HCT116 (cell line): ENCODE measurements around the gene CYB5RL. TPM values are rescaled to one million over a fixed set of nuclear protein-coding genes. Genes with fewer than 3 reads are reported as not detected.

Experiments
- ATAC-seq: fragments of 200-7000 bp; cut with Tn5 transposase; 2 replicates; pipeline ENCODE4 v1.9.1; 2020; ENCODE audit warnings: mild to moderate bottlenecking, moderate library complexity
- BruUV-seq: library from RNA; stranded (reverse); fragments of 400-500 nt; replicated peaks from 2 replicates; lab custom pipeline; 2021; lab: Mats Ljungman, UMichigan
- CTCF ChIA-PET: fragments of 300-600 bp; sonication (Branson Sonifier 250); formaldehyde crosslinking; loops from one replicate; lab custom pipeline; 2021; ENCODE audit warnings: antibody characterized with exemption; lab: Charles Lee
- POLR2A ChIA-PET: fragments of 300-600, 350-600 bp; sonication (Branson Sonifier 250); formaldehyde crosslinking; loops from one replicate; lab custom pipeline; 2021; ENCODE audit warnings: antibody characterized with exemption; lab: Charles Lee
- RAD21 ChIA-PET, 2 experiments: fragments of 300-600 bp; sonication (Branson Sonifier 250); formaldehyde crosslinking; loops; one replicate each; lab custom pipeline; 2023; ENCODE audit warnings: low total read pairs in 2 of 2; ENCODE audit not compliant: uncharacterized antibody in 2 of 2, unreplicated experiment in 2 of 2, low non-redundant PET in 1 of 2; lab: Charles Lee
- DNase-seq: peaks from one replicate; pipeline ENCODE4 v3.0.0-alpha.2; 2010; ENCODE audit warnings: low read depth, low spot score
- H2AFZ ChIP-seq: fragments of 200-600 bp; shearing (Covaris generic), sonication (generic); 2 replicates; pipeline ENCODE4 v1.6.1; 2017; ENCODE audit warnings: low read depth, mixed run types, mixed read lengths, antibody characterized with exemption, low read length; ENCODE audit not compliant: poor library complexity, severe bottlenecking
- H3K27ac ChIP-seq: 2 replicates; pipeline ENCODE4 v1.5.1; 2012; ENCODE audit warnings: low read depth, low read length
- H3K27me3 ChIP-seq: fragments of 200-600 bp; sonication (generic); 2 replicates; pipeline ENCODE4 v1.6.1; 2016; ENCODE audit warnings: mixed run types, low read length, mixed read lengths; ENCODE audit not compliant: insufficient read depth
- H3K36me3 ChIP-seq, 2 experiments: fragments of 200-500 bp in 1 of 2; fragments of 200-600 bp in 1 of 2; sonication (Bioruptor generic) in 1 of 2; sonication (generic) in 1 of 2; 2 replicates each; pipeline versions ENCODE4 v1.5.1 to v1.6.1; 2014 to 2016; ENCODE audit warnings: low read length in 2 of 2, inconsistent platforms in 1 of 2, mixed read lengths in 1 of 2, mixed run types in 1 of 2; ENCODE audit not compliant: insufficient read depth in 2 of 2, control insufficient read depth in 1 of 2
- H3K4me1 ChIP-seq, 2 experiments: fragments of 200-600 bp in 1 of 2; sonication (generic) in 1 of 2; 2 replicates each; pipeline versions ENCODE4 v1.5.1 to v1.6.1; 2012 to 2017; ENCODE audit warnings: low read length in 2 of 2, inconsistent platforms in 1 of 2, mild to moderate bottlenecking in 1 of 2, mixed read lengths in 1 of 2, mixed run types in 1 of 2, moderate library complexity in 1 of 2; ENCODE audit not compliant: insufficient read depth in 2 of 2, control insufficient read depth in 1 of 2
- H3K4me2 ChIP-seq: fragments of 200-600 bp; sonication (generic); 2 replicates; pipeline ENCODE4 v1.6.1; 2017; ENCODE audit warnings: mixed run types, low read length, mixed read lengths
- H3K4me3 ChIP-seq, 2 experiments: fragments of 200-600 bp in 1 of 2; sonication (generic) in 1 of 2; replicated peaks in 1 of 2; 2 replicates each; pipeline ENCODE4 v1.5.1; 2011 to 2016; ENCODE audit warnings: low read length in 2 of 2, control low read depth in 1 of 2, low read depth in 1 of 2, mild to moderate bottlenecking in 1 of 2, mixed read lengths in 1 of 2, mixed run types in 1 of 2
- H3K79me2 ChIP-seq: fragments of 200-600 bp; sonication (generic); 2 replicates; pipeline ENCODE4 v1.6.1; 2017; ENCODE audit warnings: mild to moderate bottlenecking, mixed run types, low read length, moderate library complexity, mixed read lengths; ENCODE audit not compliant: insufficient read depth
- H3K9ac ChIP-seq: fragments of 200-600 bp; sonication (generic); 2 replicates; pipeline ENCODE4 v1.6.1; 2016; ENCODE audit warnings: low read length, mixed read lengths
- H3K9me2 ChIP-seq: fragments of 200-600 bp; sonication (generic), shearing (Covaris generic); 2 replicates; pipeline ENCODE4 v1.6.1; 2017; ENCODE audit warnings: mixed run types, mild to moderate bottlenecking, moderate library complexity; ENCODE audit not compliant: insufficient read depth
- H3K9me3 ChIP-seq, 2 experiments: fragments of 200-500 bp in 1 of 2; fragments of 200-600 bp in 1 of 2; sonication (Bioruptor generic) in 1 of 2; sonication (generic) in 1 of 2; 2 replicates each; pipeline ENCODE4 v1.6.1; 2014 to 2017; ENCODE audit warnings: low read length in 2 of 2, mixed read lengths in 2 of 2, inconsistent platforms in 1 of 2, low read depth in 1 of 2, mild to moderate bottlenecking in 1 of 2, mixed run types in 1 of 2, moderate library complexity in 1 of 2; ENCODE audit not compliant: control insufficient read depth in 1 of 2, insufficient read depth in 1 of 2
- H4K20me1 ChIP-seq: fragments of 200-600 bp; sonication (generic), shearing (Covaris generic); 2 replicates; pipeline ENCODE4 v1.6.1; 2017; ENCODE audit warnings: mixed run types, mild to moderate bottlenecking, moderate library complexity; ENCODE audit not compliant: insufficient read depth
- ELF1 ChIP-seq: IDR thresholded peaks from 2 replicates; pipeline ENCODE4 v1.6.1; 2012; ENCODE audit warnings: low read depth, borderline replicate concordance
- EZH2 ChIP-seq: fragments of 200-600 bp; sonication (generic); IDR thresholded peaks from 2 replicates; pipeline ENCODE4 v1.6.1; 2017; ENCODE audit warnings: antibody characterized with exemption, mixed run types
- EZH2phosphoT487 ChIP-seq: fragments of 200-600 bp; IDR thresholded peaks from 2 replicates; pipeline ENCODE4 v1.6.1; 2018; ENCODE audit warnings: antibody characterized with exemption, borderline replicate concordance
- JUND ChIP-seq: IDR thresholded peaks from 2 replicates; pipeline ENCODE4 v1.6.1; 2012
- POLR2A ChIP-seq: IDR thresholded peaks from 2 replicates; pipeline ENCODE4 v1.7.0; 2011; ENCODE audit warnings: borderline replicate concordance; ENCODE audit not compliant: insufficient read depth, insufficient read length; ENCODE audit errors: extremely low read depth
- POLR2AphosphoS5 ChIP-seq: IDR thresholded peaks from 2 replicates; pipeline ENCODE4 v1.6.1; 2011; ENCODE audit warnings: mild to moderate bottlenecking, low read depth, low read length, moderate library complexity
- RAD21 ChIP-seq: IDR thresholded peaks from 2 replicates; pipeline ENCODE4 v1.6.1; 2012; ENCODE audit warnings: low read depth, mild to moderate bottlenecking
- SIN3A ChIP-seq: IDR thresholded peaks from 2 replicates; pipeline ENCODE4 v1.6.1; 2012; ENCODE audit warnings: low read depth
- SRF ChIP-seq: IDR thresholded peaks from 2 replicates; pipeline ENCODE4 v1.6.1; 2012; ENCODE audit warnings: low read depth
- ZNF274 ChIP-seq: fragments of 200-500 bp; sonication (Bioruptor generic); IDR thresholded peaks from 2 replicates; pipeline ENCODE4 v1.6.1; 2014; ENCODE audit warnings: mild to moderate bottlenecking, low read depth, low read length, inconsistent platforms
- intact Hi-C: fragments of 100-400 bp; cut with micrococcal nuclease; formaldehyde crosslinking; loops from 2 replicates; pipeline ENCODE4 v1.10.0; 2022
- total RNA-seq: library from RNA; stranded (reverse); gene quantifications from one replicate; pipeline ENCODE4 v1.2.1, GENCODE V29; 2021; ENCODE audit not compliant: unreplicated experiment
- TF ChIP-seq, protein P1 (sequence below): IDR thresholded peaks from 2 replicates; pipeline ENCODE4 v1.6.1; 2012
- TF ChIP-seq, protein P2 (sequence below): IDR thresholded peaks from 2 replicates; pipeline ENCODE4 v1.6.1; 2011; ENCODE audit warnings: mild to moderate bottlenecking, low read length, moderate library complexity; ENCODE audit not compliant: insufficient replicate concordance; ENCODE audit errors: extremely low read depth
- TF ChIP-seq, protein P3 (sequence below), 3 experiments: fragments of 200-600 bp in 1 of 3; sonication (generic) in 1 of 3; IDR thresholded peaks in 2 of 3; conservative IDR thresholded peaks in 1 of 3; 2 replicates each; pipeline ENCODE4 v1.5.1; 2012 to 2017; ENCODE audit warnings: low read depth in 2 of 3, low read length in 2 of 3, antibody characterized with exemption in 1 of 3, borderline replicate concordance in 1 of 3, control low read depth in 1 of 3, mild to moderate bottlenecking in 1 of 3, mixed read lengths in 1 of 3, mixed run types in 1 of 3, moderate library complexity in 1 of 3; ENCODE audit not compliant: insufficient read depth in 1 of 3
- TF ChIP-seq, protein P4 (sequence below): IDR thresholded peaks from 2 replicates; pipeline ENCODE4 v1.6.1; 2012; ENCODE audit warnings: low read depth

Gene CYB5RL
- total RNA-seq, 1 experiment from 2014 or later = 11.7 TPM

DNA sequence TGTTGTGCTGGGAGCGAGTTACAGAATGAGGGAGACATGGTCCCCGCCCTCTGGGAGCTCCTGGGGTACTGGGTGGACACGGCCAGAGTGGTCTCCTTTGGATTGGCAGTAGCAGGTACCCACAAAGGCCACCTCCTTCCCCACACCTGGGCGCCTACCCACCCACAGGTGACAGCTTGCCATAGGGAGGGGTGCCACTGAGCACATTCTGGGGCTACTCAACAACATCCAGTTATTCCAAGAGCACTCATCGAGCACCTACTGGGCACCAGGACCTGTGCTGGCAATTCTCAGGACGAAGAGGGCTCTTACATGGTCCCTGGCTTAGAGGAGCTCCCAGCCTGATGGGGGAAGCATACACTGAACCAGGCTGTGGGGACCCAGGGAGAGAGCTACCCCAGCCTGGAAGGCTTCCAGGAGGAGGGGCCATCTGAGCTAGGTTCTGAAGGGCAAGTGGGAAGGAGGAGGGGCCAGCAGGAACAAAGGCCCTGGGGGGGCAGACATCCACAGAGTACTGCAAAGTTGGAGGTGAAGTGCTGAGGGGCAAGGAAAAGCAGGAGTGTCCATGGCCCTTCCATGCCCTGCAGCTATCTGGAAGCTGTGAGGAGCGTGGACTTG is 22.1 kb upstream of the CYB5RL start:
- Histone ChIP-seq H3K27ac (no peak overlapping the region), H3K9ac (no peak overlapping the region), H3K27me3 (no peaks in the 10 kb centered on the region), H3K4me1 (peaks cover 3 to 6% of the 10 kb centered on the region in 2 experiments; a peak in 3 of 4 replicates), H2AFZ (no peak overlapping the region), H3K9me2 (no peaks in the 10 kb centered on the region)
- intact Hi-C loops = no loop called here
- DNase-seq (no peak), ATAC-seq (peak; percentile 21; the same call in 1 of the 2 replicates)
- POLR2A ChIA-PET = no interaction called here
- BruUV-seq = no TSS peak
- TF ChIP-seq POLR2A (no peak), POLR2AphosphoS5 (no peak; the same call in 1 of the 2 replicates), JUND (no peak), RAD21 (no peak), SIN3A (no peak), EZH2 (no peak), EZH2phosphoT487 (no peak), ZNF274 (no peak), SRF (no peak), ELF1 (no peak)
- TF ChIP-seq, protein P1, sequence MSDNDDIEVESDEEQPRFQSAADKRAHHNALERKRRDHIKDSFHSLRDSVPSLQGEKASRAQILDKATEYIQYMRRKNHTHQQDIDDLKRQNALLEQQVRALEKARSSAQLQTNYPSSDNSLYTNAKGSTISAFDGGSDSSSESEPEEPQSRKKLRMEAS = no peak
- TF ChIP-seq, protein P2, sequence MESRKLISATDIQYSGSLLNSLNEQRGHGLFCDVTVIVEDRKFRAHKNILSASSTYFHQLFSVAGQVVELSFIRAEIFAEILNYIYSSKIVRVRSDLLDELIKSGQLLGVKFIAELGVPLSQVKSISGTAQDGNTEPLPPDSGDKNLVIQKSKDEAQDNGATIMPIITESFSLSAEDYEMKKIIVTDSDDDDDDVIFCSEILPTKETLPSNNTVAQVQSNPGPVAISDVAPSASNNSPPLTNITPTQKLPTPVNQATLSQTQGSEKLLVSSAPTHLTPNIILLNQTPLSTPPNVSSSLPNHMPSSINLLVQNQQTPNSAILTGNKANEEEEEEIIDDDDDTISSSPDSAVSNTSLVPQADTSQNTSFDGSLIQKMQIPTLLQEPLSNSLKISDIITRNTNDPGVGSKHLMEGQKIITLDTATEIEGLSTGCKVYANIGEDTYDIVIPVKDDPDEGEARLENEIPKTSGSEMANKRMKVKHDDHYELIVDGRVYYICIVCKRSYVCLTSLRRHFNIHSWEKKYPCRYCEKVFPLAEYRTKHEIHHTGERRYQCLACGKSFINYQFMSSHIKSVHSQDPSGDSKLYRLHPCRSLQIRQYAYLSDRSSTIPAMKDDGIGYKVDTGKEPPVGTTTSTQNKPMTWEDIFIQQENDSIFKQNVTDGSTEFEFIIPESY = no peak
- TF ChIP-seq, protein P3, sequence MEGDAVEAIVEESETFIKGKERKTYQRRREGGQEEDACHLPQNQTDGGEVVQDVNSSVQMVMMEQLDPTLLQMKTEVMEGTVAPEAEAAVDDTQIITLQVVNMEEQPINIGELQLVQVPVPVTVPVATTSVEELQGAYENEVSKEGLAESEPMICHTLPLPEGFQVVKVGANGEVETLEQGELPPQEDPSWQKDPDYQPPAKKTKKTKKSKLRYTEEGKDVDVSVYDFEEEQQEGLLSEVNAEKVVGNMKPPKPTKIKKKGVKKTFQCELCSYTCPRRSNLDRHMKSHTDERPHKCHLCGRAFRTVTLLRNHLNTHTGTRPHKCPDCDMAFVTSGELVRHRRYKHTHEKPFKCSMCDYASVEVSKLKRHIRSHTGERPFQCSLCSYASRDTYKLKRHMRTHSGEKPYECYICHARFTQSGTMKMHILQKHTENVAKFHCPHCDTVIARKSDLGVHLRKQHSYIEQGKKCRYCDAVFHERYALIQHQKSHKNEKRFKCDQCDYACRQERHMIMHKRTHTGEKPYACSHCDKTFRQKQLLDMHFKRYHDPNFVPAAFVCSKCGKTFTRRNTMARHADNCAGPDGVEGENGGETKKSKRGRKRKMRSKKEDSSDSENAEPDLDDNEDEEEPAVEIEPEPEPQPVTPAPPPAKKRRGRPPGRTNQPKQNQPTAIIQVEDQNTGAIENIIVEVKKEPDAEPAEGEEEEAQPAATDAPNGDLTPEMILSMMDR (IDR thresholded peaks at IDR 0.05 in 2 of 3, conservative IDR thresholded peaks at IDR 0.05 in 1 of 3; ENCODE audit: borderline replicate concordance in 1 of 3, insufficient read depth in 1 of 3, low read depth in 2 of 3, low read length in 2 of 3) = no peak
- TF ChIP-seq, protein P4, sequence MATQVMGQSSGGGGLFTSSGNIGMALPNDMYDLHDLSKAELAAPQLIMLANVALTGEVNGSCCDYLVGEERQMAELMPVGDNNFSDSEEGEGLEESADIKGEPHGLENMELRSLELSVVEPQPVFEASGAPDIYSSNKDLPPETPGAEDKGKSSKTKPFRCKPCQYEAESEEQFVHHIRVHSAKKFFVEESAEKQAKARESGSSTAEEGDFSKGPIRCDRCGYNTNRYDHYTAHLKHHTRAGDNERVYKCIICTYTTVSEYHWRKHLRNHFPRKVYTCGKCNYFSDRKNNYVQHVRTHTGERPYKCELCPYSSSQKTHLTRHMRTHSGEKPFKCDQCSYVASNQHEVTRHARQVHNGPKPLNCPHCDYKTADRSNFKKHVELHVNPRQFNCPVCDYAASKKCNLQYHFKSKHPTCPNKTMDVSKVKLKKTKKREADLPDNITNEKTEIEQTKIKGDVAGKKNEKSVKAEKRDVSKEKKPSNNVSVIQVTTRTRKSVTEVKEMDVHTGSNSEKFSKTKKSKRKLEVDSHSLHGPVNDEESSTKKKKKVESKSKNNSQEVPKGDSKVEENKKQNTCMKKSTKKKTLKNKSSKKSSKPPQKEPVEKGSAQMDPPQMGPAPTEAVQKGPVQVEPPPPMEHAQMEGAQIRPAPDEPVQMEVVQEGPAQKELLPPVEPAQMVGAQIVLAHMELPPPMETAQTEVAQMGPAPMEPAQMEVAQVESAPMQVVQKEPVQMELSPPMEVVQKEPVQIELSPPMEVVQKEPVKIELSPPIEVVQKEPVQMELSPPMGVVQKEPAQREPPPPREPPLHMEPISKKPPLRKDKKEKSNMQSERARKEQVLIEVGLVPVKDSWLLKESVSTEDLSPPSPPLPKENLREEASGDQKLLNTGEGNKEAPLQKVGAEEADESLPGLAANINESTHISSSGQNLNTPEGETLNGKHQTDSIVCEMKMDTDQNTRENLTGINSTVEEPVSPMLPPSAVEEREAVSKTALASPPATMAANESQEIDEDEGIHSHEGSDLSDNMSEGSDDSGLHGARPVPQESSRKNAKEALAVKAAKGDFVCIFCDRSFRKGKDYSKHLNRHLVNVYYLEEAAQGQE = no peak
- TF ChIP-seq, all 23 proteins: peak for 0
- H3K4me3 ChIP-seq = no peak overlapping the region
- H4K20me1 ChIP-seq = no peaks in the 10 kb centered on the region
- ChIA-PET CTCF (no interaction called here), RAD21 (no interaction called here)
- no peaks in the 10 kb centered on the region for H3K9me3 ChIP-seq
- no peak overlapping the region for H3K4me2 ChIP-seq
- H3K79me2 ChIP-seq = no peaks in the 10 kb centered on the region
- peaks cover 16 to 18% of the 10 kb centered on the region in 2 experiments; a peak in 3 of 4 replicates for H3K36me3 ChIP-seq
